ENCODE results near the gene C6orf89.

Gene C6orf89

GRCh38 chr6:36858407-36858981 is 27.3 kb upstream of the C6orf89 start:
- ChIA-PET CTCF (no interaction called here), POLR2A (ENCODE audit: low non-redundant PET) (no interaction called here)
- TF ChIP-seq, protein P1, sequence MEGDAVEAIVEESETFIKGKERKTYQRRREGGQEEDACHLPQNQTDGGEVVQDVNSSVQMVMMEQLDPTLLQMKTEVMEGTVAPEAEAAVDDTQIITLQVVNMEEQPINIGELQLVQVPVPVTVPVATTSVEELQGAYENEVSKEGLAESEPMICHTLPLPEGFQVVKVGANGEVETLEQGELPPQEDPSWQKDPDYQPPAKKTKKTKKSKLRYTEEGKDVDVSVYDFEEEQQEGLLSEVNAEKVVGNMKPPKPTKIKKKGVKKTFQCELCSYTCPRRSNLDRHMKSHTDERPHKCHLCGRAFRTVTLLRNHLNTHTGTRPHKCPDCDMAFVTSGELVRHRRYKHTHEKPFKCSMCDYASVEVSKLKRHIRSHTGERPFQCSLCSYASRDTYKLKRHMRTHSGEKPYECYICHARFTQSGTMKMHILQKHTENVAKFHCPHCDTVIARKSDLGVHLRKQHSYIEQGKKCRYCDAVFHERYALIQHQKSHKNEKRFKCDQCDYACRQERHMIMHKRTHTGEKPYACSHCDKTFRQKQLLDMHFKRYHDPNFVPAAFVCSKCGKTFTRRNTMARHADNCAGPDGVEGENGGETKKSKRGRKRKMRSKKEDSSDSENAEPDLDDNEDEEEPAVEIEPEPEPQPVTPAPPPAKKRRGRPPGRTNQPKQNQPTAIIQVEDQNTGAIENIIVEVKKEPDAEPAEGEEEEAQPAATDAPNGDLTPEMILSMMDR (conservative IDR thresholded peaks at IDR 0.05; ENCODE audit: low read depth) = no peak
- H3K27ac ChIP-seq = peak overlapping the region; percentile 38
- no peak for DNase-seq (ENCODE audit: low spot score)

- POLR2A ChIA-PET (ENCODE audit: low non-redundant PET) = interaction anchor here (0.6 kb wide), 1 partner anchor 245 kb away, joined by 7 read pairs; no protein-coding TSS in a partner anchor
- DNase-seq (ENCODE audit: low spot score) = no peak
- no peak overlapping the region for H3K27ac ChIP-seq
- TF ChIP-seq, protein P1 (conservative IDR thresholded peaks at IDR 0.05; ENCODE audit: low read depth) = no peak
- CTCF ChIA-PET = interaction anchor here (0.5 to 1.4 kb wide), 3 partner anchors 9 to 207 kb away, joined by 3 to 6 read pairs (median 5); partner anchors contain the start of gene C6orf89
Observed at GRCh38 chr6:36860126-36860525, 25.6 kb upstream of the C6orf89 start.

GRCh38 chr6:36862164-36862847 is 23.4 kb upstream of the C6orf89 start:
- ChIA-PET POLR2A (ENCODE audit: low non-redundant PET) (no interaction called here), CTCF (interaction anchor here (1.3 kb wide), 1 partner anchor 11 kb away, joined by 5 read pairs; no protein-coding TSS in a partner anchor)
- TF ChIP-seq, protein P1 (conservative IDR thresholded peaks at IDR 0.05; ENCODE audit: low read depth) = no peak
- peak; percentile 63 for DNase-seq (ENCODE audit: low spot score)
- peak overlapping the region; percentile 32 for H3K27ac ChIP-seq

- no peak for DNase-seq (ENCODE audit: low spot score)
- CTCF ChIA-PET = interaction anchor here (0.5 to 1.3 kb wide), 3 partner anchors 12 to 38 kb away, joined by 3 to 5 read pairs (median 3); no protein-coding TSS in a partner anchor
- H3K27ac ChIP-seq = no peak overlapping the region
- TF ChIP-seq, protein P1 (conservative IDR thresholded peaks at IDR 0.05; ENCODE audit: low read depth) = no peak
- POLR2A ChIA-PET (ENCODE audit: low non-redundant PET) = no interaction called here
Observed at GRCh38 chr6:36862848-36863382, 22.8 kb upstream of the C6orf89 start.

DNA sequence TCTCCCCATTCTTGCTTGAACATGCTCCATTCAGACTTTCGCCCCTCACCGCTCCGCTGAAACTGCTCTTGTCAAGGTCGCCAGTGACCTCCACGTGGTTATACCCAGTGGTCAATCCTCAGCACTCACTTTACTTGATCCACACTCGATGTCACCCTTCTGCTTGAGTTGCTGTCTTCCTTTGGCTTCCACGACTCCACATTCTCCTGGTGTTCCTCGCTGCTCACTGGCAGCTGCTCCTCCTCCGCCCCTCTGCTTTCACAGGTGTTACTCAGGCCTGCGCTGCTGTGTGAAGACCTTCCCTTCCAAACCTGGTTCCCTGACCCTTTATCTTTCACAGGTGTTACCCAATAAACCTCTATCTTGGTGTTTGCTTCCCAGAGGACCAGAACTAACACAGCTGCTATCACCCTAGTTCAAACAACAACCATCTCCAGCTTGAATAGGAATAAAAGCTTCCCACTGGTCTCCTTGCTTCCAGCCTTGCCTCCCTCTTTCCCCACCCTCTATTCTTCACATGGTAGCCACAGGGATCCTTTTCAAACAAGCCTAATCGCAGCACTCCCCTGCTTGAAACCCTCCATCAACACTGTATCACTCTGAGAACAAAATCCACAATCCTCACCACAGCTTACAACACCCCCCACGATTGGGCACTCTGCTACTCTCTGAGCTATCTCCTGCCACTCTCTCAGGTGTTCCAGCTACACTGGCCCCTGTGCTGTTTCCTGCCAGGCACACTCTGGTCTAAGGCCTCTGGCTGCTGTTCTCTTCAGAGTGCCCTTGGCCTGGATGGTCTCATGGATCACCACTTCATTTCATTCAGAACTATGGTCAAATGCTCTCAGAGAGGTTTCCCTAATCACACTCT is 21.8 kb upstream of the C6orf89 start:
- no peak for DNase-seq (ENCODE audit: low spot score)
- no peak overlapping the region for H3K27ac ChIP-seq
- TF ChIP-seq, protein P1 (conservative IDR thresholded peaks at IDR 0.05; ENCODE audit: low read depth) = no peak
- POLR2A ChIA-PET (ENCODE audit: low non-redundant PET) = no interaction called here
- CTCF ChIA-PET = interaction anchor here (0.5 to 1.3 kb wide), 4 partner anchors 13 to 98 kb away, joined by 3 to 5 read pairs (median 3); no protein-coding TSS in a partner anchor

GRCh38 chr6:36865835-36866234 is 19.9 kb upstream of the C6orf89 start:
- DNase-seq (ENCODE audit: low spot score) = no peak
- CTCF ChIA-PET = interaction anchor here (0.5 kb wide), 1 partner anchor 1265 kb away, joined by 4 read pairs; no protein-coding TSS in a partner anchor
- POLR2A ChIA-PET (ENCODE audit: low non-redundant PET) = no interaction called here
- no peak overlapping the region for H3K27ac ChIP-seq
- TF ChIP-seq, protein P1 (conservative IDR thresholded peaks at IDR 0.05; ENCODE audit: low read depth) = no peak
